HepG2 (cell line): Measurements from ENCODE around the gene C16orf86. TPM values are rescaled to one million over a fixed set of nuclear protein-coding genes. Genes with fewer than 3 reads are reported as not detected.

Source experiments
- ATF2 ChIP-seq: sonication (generic); formaldehyde crosslinking; IDR thresholded peaks from 2 replicates; pipeline ENCODE4 v1.4.0; 2020; ENCODE audit warnings: missing genetic modification reagents
- ATF4 ChIP-seq, 2 experiments: fragments of 450-650 bp in 1 of 2; sonication (generic) in 1 of 2; formaldehyde crosslinking; IDR thresholded peaks; 2 replicates each; pipeline versions ENCODE4 v1.5.0 to v1.8.0; 2020 to 2022; ENCODE audit warnings: mild to moderate bottlenecking in 1 of 2, missing genetic modification reagents in 1 of 2
- GFI1 ChIP-seq: sonication (generic); formaldehyde crosslinking; IDR thresholded peaks from 2 replicates; pipeline ENCODE4 v1.5.0; 2020; ENCODE audit warnings: missing genetic modification reagents, mild to moderate bottlenecking, borderline replicate concordance
- HMGXB3 ChIP-seq: sonication (generic); formaldehyde crosslinking; IDR thresholded peaks from 2 replicates; pipeline ENCODE4 v1.4.0; 2020; ENCODE audit warnings: missing genetic modification reagents, borderline replicate concordance
- IRX3 ChIP-seq: sonication (generic); formaldehyde crosslinking; IDR thresholded peaks from 2 replicates; pipeline ENCODE4 v1.8.1; 2023; ENCODE audit warnings: mild to moderate bottlenecking, low read depth, missing genetic modification reagents, borderline replicate concordance
- KDM6A ChIP-seq: IDR thresholded peaks from 2 replicates; pipeline ENCODE4 v1.6.1; 2016; ENCODE audit warnings: low read depth
- MXD3 ChIP-seq: IDR thresholded peaks from 2 replicates; pipeline ENCODE4 v1.6.1; 2016; ENCODE audit warnings: mild to moderate bottlenecking, missing biosample characterization, missing genetic modification reagents
- PHB2 ChIP-seq: fragments of 450-650 bp; IDR thresholded peaks from 2 replicates; pipeline ENCODE4 v1.6.1; 2018; ENCODE audit not compliant: partially characterized antibody
- XBP1 ChIP-seq: sonication (generic); formaldehyde crosslinking; IDR thresholded peaks from 2 replicates; pipeline ENCODE4 v1.5.0; 2020; ENCODE audit warnings: missing genetic modification reagents
- ZNF230 ChIP-seq: sonication (generic); formaldehyde crosslinking; IDR thresholded peaks from 2 replicates; pipeline ENCODE4 v1.4.0; 2020; ENCODE audit warnings: mild to moderate bottlenecking, missing genetic modification reagents
- ZNF263 ChIP-seq: sonication (generic); formaldehyde crosslinking; IDR thresholded peaks from 2 replicates; pipeline ENCODE4 v1.4.0; 2020; ENCODE audit warnings: missing genetic modification reagents
- ZNF616 ChIP-seq: sonication (generic); formaldehyde crosslinking; IDR thresholded peaks from 2 replicates; pipeline ENCODE4 v1.5.0; 2020; ENCODE audit warnings: low read depth, mild to moderate bottlenecking, missing genetic modification reagents
- ZNF646 ChIP-seq: sonication (generic); formaldehyde crosslinking; IDR thresholded peaks from 2 replicates; pipeline ENCODE4 v1.9.0; 2021; ENCODE audit warnings: mild to moderate bottlenecking, missing genetic modification reagents
- ZNF670 ChIP-seq: sonication (generic); formaldehyde crosslinking; IDR thresholded peaks from 2 replicates; pipeline ENCODE4 v1.8.0; 2022; ENCODE audit warnings: mild to moderate bottlenecking, missing genetic modification reagents, borderline replicate concordance
- polyA plus RNA-seq, 8 experiments: library from polyadenylated mRNA; depleted of rRNA in 3 of 8; stranded (reverse) in 7 of 8; unstranded in 1 of 8; fragments of >200 nt; fragmentation: Illumina TruSeq in 4 of 8; extraction: Trizol in 4 of 8; gene quantifications; 2 replicates each; pipeline versions ENCODE4 v1.2.1 to v1.2.3, GENCODE V29; 2011 to 2016; ENCODE audit warnings: low read depth in 4 of 8, missing spikeins in 1 of 8, mixed read lengths in 1 of 8; ENCODE audit not compliant: insufficient read depth in 1 of 8
- total RNA-seq, 5 experiments: library from RNA; depleted of rRNA; stranded (reverse); fragments of >200 nt; fragmentation: Illumina TruSeq; extraction: Trizol; gene quantifications; 2 replicates each; pipeline ENCODE4 v1.2.3, GENCODE V29; 2016; ENCODE audit warnings: low read depth in 1 of 5

Gene C16orf86
- total and polyA plus RNA-seq, 2 of the 13 experiments (the other 11 are each of a cell fraction or from before 2014, with no cell fraction given): 1.5 to 3.1 TPM

- TF ChIP-seq ATF2 (CRISPR knock-in tag) (peak; percentile 26; the same call in 1 of the 2 replicates), PHB2 (no peak), HMGXB3 (CRISPR knock-in tag) (peak; percentile 3; the same call in 1 of the 2 replicates), IRX3 (CRISPR knock-in tag) (peak; percentile 45; the same call in 1 of the 2 replicates), KDM6A (CRISPR knock-in tag) (peak; percentile 46; the same call in 1 of the 2 replicates), GFI1 (CRISPR knock-in tag) (peak; percentile 66; the same call in 1 of the 2 replicates), MXD3 (CRISPR knock-in tag) (peak; percentile 60), ATF4 (CRISPR knock-in tag; IDR thresholded peaks at IDR 0.05) (no peak; a peak in 1 of 4 replicates), XBP1 (no peak), ZNF646 (no peak), ZNF263 (CRISPR knock-in tag) (peak; percentile 60), ZNF230 (CRISPR knock-in tag) (peak; percentile 97), ZNF616 (CRISPR knock-in tag) (peak; percentile 86), ZNF670 (CRISPR knock-in tag) (no peak)
Observed at GRCh38 chr16:67659675-67660563, 6.7 kb upstream of the C16orf86 start, which contains the start of gene ACD (continued).
